NT2/D1 (cell line): Measurements from ENCODE around the gene USP17L17.
"Not testable (repeated sequence)": the region's sequence is repeated elsewhere in the genome, so short reads cannot be mapped to it uniquely, and the experiment has no call there.

ENCODE experiments used
- SUZ12 ChIP-seq: IDR thresholded peaks from 2 replicates; pipeline ENCODE4 v1.6.1; 2011; ENCODE audit not compliant: insufficient read length, insufficient read depth; ENCODE audit errors: extremely low read depth
- YY1 ChIP-seq: IDR thresholded peaks from 2 replicates; pipeline ENCODE4 v1.6.1; 2011; ENCODE audit not compliant: insufficient read length, insufficient read depth
- ZNF274 ChIP-seq: IDR thresholded peaks from 2 replicates; pipeline ENCODE4 v1.6.1; 2011; ENCODE audit warnings: mild to moderate bottlenecking, low read depth, low read length

DNA sequence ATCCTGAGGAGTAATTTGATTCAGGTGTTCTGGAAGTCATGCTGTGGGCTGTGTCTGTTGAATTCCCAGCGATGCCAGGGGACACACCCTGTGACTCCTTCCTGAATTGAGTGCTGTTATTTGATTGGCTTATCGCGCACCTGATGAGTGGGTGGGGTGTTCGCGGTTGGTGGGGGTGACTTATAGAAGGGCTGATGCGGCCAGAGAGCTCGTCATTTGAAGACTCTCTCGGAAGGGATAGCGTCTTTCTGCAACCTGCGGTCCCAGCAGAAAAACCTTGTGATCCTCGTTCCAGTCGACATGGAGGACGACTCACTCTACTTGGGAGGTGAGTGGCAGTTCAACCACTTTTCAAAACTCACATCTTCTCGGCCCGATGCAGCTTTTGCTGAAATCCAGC is 14.1 kb downstream of the USP17L17 start, which contains the start of gene USP17L20:
- not testable (repeated sequence) for TF ChIP-seq ZNF274, YY1, SUZ12
